NCI-H2029 treated with DMSO at 0.1 percent for 48 hours (cell line): ENCODE results near the gene RSPH10B.
A peak's percentile ranks its signal among the peaks of the same experiment; 100 is the strongest.
"Not testable (repeated sequence)": the region's sequence is repeated elsewhere in the genome, so short reads cannot be mapped to it uniquely, and the experiment has no call there.

Source experiments
- DNase-seq: peaks from one replicate; lab custom pipeline; 2025; lab: John Stamatoyannopoulos, UW

RSPH10B gene

GRCh38 chr7:5926263-5926870, 44.1 kb downstream of the RSPH10B start:
- DNase-seq: not testable (repeated sequence)

- not testable (repeated sequence) for DNase-seq
Measured at GRCh38 chr7:5924630-5925029, 45.9 kb downstream of the RSPH10B start.

GRCh38 chr7:5924180-5924579, 46.3 kb downstream of the RSPH10B start:
- DNase-seq: not testable (repeated sequence)

GRCh38 chr7:5916529-5916928, 54.0 kb downstream of the RSPH10B start:
- DNase-seq: not testable (repeated sequence)

- DNase-seq: not testable (repeated sequence)
Measured at GRCh38 chr7:5908835-5909234, 61.7 kb downstream of the RSPH10B start.

GRCh38 chr7:5904726-5905125, 65.8 kb downstream of the RSPH10B start:
- DNase-seq: not testable (repeated sequence)

- DNase-seq: not testable (repeated sequence)
Measured at GRCh38 chr7:5903002-5903401, 67.5 kb downstream of the RSPH10B start.

- DNase-seq: peak; percentile 12
Measured at GRCh38 chr7:5898480-5899224, 71.8 kb downstream of the RSPH10B start, which contains the start of gene CCZ1. Gene CCZ1 (plus strand): TSS chr7:5898733. CDS start chr7:5898800, 67 bp downstream.

- peak; percentile 55 for DNase-seq
Measured at GRCh38 chr7:5897369-5897919, 73.0 kb downstream of the RSPH10B start.

- DNase-seq: no peak
Measured at GRCh38 chr7:5892498-5892897, 78.0 kb downstream of the RSPH10B start.

- not testable (repeated sequence) for DNase-seq
Measured at GRCh38 chr7:5890244-5890643, 80.2 kb downstream of the RSPH10B start.

- DNase-seq: peak; percentile 60
Measured at GRCh38 chr7:5888021-5888420, 82.5 kb downstream of the RSPH10B start.

GRCh38 chr7:5884431-5884830, 86.1 kb downstream of the RSPH10B start:
- DNase-seq: not testable (repeated sequence)

GRCh38 chr7:5880106-5880505, 90.4 kb downstream of the RSPH10B start:
- DNase-seq: not testable (repeated sequence)

- not testable (repeated sequence) for DNase-seq
Measured at GRCh38 chr7:5879591-5879990, 90.9 kb downstream of the RSPH10B start.
